Nephron (organoid): ENCODE results near the gene ATXN1.

ENCODE experiments used
- H3K27ac Mint-ChIP-seq, 3 experiments: 2 replicates each; pipeline ENCODE4 v1.8.0; 2020; ENCODE audit warnings: mixed read lengths in 3 of 3, mild to moderate bottlenecking in 2 of 3, moderate library complexity in 1 of 3
- H3K27me3 Mint-ChIP-seq: 2 replicates; pipeline ENCODE4 v1.8.0; 2021; ENCODE audit warnings: low read depth, mild to moderate bottlenecking, moderate library complexity, mixed read lengths
- H3K36me3 Mint-ChIP-seq: 2 replicates; pipeline ENCODE4 v1.8.0; 2020; ENCODE audit warnings: low read depth, mixed read lengths
- H3K4me1 Mint-ChIP-seq: 2 replicates; pipeline ENCODE4 v1.8.0; 2020; ENCODE audit warnings: mixed read lengths
- H3K4me3 Mint-ChIP-seq, 3 experiments: 2 replicates each; pipeline ENCODE4 v1.8.0; 2020; ENCODE audit warnings: mild to moderate bottlenecking in 3 of 3, mixed read lengths in 3 of 3, moderate library complexity in 2 of 3
- H3K9me3 Mint-ChIP-seq: 2 replicates; pipeline ENCODE4 v1.8.0; 2020; ENCODE audit warnings: mixed read lengths
- TF ChIP-seq, protein P1 (sequence below), 3 experiments: fragments of 200-600 bp; sonication (generic); IDR thresholded peaks; one replicate each; pipeline ENCODE4 v1.5.0; 2021; ENCODE audit warnings: antibody characterized with exemption in 3 of 3; ENCODE audit not compliant: unreplicated experiment in 3 of 3

Gene ATXN1

GRCh38 chr6:16592223-16592911 is 168.9 kb downstream of the ATXN1 start:
- H3K4me3 Mint-ChIP-seq: no peak overlapping the region
- no peaks in the 10 kb centered on the region for H3K9me3 Mint-ChIP-seq
- H3K27ac Mint-ChIP-seq: no peak overlapping the region
- H3K27me3 Mint-ChIP-seq: peaks cover 4% of the 10 kb centered on the region
- H3K4me1 Mint-ChIP-seq: no peaks in the 10 kb centered on the region
- TF ChIP-seq, protein P1, sequence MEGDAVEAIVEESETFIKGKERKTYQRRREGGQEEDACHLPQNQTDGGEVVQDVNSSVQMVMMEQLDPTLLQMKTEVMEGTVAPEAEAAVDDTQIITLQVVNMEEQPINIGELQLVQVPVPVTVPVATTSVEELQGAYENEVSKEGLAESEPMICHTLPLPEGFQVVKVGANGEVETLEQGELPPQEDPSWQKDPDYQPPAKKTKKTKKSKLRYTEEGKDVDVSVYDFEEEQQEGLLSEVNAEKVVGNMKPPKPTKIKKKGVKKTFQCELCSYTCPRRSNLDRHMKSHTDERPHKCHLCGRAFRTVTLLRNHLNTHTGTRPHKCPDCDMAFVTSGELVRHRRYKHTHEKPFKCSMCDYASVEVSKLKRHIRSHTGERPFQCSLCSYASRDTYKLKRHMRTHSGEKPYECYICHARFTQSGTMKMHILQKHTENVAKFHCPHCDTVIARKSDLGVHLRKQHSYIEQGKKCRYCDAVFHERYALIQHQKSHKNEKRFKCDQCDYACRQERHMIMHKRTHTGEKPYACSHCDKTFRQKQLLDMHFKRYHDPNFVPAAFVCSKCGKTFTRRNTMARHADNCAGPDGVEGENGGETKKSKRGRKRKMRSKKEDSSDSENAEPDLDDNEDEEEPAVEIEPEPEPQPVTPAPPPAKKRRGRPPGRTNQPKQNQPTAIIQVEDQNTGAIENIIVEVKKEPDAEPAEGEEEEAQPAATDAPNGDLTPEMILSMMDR (IDR thresholded peaks at IDR 0.05; ENCODE audit: unreplicated experiment in 3 of 3): no peak
- peaks cover 8% of the 10 kb centered on the region for H3K36me3 Mint-ChIP-seq

- no peak overlapping the region for H3K4me3 Mint-ChIP-seq
Measured at GRCh38 chr6:16591396-16592222, 169.7 kb downstream of the ATXN1 start.

GRCh38 chr6:16585805-16586204 is 175.5 kb downstream of the ATXN1 start:
- H3K4me1 Mint-ChIP-seq: no peaks in the 10 kb centered on the region
- no peaks in the 10 kb centered on the region for H3K27me3 Mint-ChIP-seq
- H3K4me3 Mint-ChIP-seq: no peak overlapping the region
- peak overlapping the region in 2 of 3 experiments; percentile 18 to 69 for H3K27ac Mint-ChIP-seq
- peaks cover 38% of the 10 kb centered on the region for H3K36me3 Mint-ChIP-seq
- TF ChIP-seq, protein P1 (IDR thresholded peaks at IDR 0.05; ENCODE audit: unreplicated experiment in 3 of 3): no peak
- H3K9me3 Mint-ChIP-seq: no peaks in the 10 kb centered on the region

More at GRCh38 chr6:16591396-16592222, 169.7 kb downstream of the ATXN1 start:
- Mint-ChIP-seq H3K27ac (no peak overlapping the region), H3K27me3 (peaks cover under 1% of the 10 kb centered on the region), H3K36me3 (peaks cover 5% of the 10 kb centered on the region), H3K4me1 (no peaks in the 10 kb centered on the region), H3K9me3 (no peaks in the 10 kb centered on the region)
- TF ChIP-seq, protein P1 (IDR thresholded peaks at IDR 0.05; ENCODE audit: unreplicated experiment in 3 of 3): no peak

DNA sequence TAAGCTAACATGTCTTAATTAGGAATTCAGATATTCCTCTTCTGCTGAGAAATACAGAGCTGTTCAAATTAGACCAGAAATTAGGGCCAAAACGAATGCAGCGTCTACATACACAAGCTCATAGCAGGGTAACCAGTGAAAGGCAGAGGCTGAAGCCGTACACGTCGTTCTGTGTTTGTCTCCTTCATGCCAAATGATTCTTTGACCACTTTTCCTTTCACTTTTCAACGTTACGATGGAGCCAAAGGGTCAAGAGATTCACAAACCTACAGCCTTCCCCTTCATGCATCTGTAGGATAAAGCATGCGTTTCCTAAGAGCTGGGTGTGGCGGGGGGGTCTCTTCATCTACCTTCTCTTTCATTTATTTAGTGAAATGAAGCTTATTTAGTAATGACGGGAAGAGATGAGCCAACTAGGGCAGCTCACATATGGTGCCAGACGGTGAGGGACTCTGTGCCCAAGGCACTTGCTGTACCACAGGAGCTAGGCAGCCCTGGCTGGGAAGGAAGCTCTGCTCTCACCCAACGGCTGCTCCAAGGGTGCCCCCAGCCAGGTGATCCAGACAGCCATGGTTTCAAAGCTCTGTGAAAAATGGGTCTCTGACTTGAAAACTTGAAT is 178.0 kb downstream of the ATXN1 start:
- Mint-ChIP-seq H3K36me3 (peaks cover 40% of the 10 kb centered on the region), H3K27me3 (peaks cover 3% of the 10 kb centered on the region), H3K4me3 (no peak overlapping the region)

GRCh38 chr6:16582446-16583143 is 178.7 kb downstream of the ATXN1 start:
- H3K4me1 Mint-ChIP-seq: no peaks in the 10 kb centered on the region
- TF ChIP-seq, protein P1 (IDR thresholded peaks at IDR 0.05; ENCODE audit: unreplicated experiment in 3 of 3): no peak
- H3K9me3 Mint-ChIP-seq: no peaks in the 10 kb centered on the region
- no peak overlapping the region for H3K4me3 Mint-ChIP-seq
- peaks cover 3% of the 10 kb centered on the region for H3K27me3 Mint-ChIP-seq
- peaks cover 37% of the 10 kb centered on the region for H3K36me3 Mint-ChIP-seq
- no peak overlapping the region for H3K27ac Mint-ChIP-seq

More for the DNA sequence above, 178.0 kb downstream of the ATXN1 start:
- Mint-ChIP-seq H3K4me1 (no peaks in the 10 kb centered on the region), H3K27ac (no peak overlapping the region), H3K9me3 (no peaks in the 10 kb centered on the region)
- TF ChIP-seq, protein P1 (IDR thresholded peaks at IDR 0.05; ENCODE audit: unreplicated experiment in 3 of 3): no peak
